Left renal cortex interstitium (tissue), 4 donors: Measurements from ENCODE around the gene WWC2. TPM values are rescaled to one million over a fixed set of nuclear protein-coding genes. Genes with fewer than 3 reads are reported as not detected.
"Not testable (repeated sequence)": the region's sequence is repeated elsewhere in the genome, so short reads cannot be mapped to it uniquely, and the experiment has no call there.

Source experiments
- DNase-seq, 4 donors: peaks; one replicate each; pipeline ENCODE4 v3.0.0-alpha.2; 2013; ENCODE audit warnings: low read depth in 4 of 4, low spot score in 2 of 4, missing footprints in 1 of 4
- polyA plus RNA-seq, 4 donors: library from polyadenylated mRNA; unstranded; fragments of 120-200 nt; gene quantifications; one replicate each; pipeline ENCODE4 v1.2.1, GENCODE V29; 2013; ENCODE audit not compliant: insufficient read length in 4 of 4

The WWC2 gene
- polyA plus RNA-seq, 4 donors: 47.3 to 68.7 (median 56.7) TPM

- DNase-seq: no peak
These were observed 660 bp downstream of the WWC2 start for GRCh38 chr4:183099537-183100297.

- no peak for DNase-seq
These were observed 1.2 kb downstream of the WWC2 start for GRCh38 chr4:183100298-183100599.

- no peak for DNase-seq
These were observed 1.8 kb downstream of the WWC2 start for GRCh38 chr4:183100827-183101226.

GRCh38 chr4:183101956-183102480 is 3.0 kb downstream of the WWC2 start:
- no peak for DNase-seq

GRCh38 chr4:183105092-183105491 is 6.0 kb downstream of the WWC2 start:
- no peak for DNase-seq

GRCh38 chr4:183106839-183107238 is 7.8 kb downstream of the WWC2 start:
- DNase-seq: no peak

GRCh38 chr4:183107891-183108459 is 8.9 kb downstream of the WWC2 start:
- no peak for DNase-seq

GRCh38 chr4:183110244-183110643 is 11.2 kb downstream of the WWC2 start:
- DNase-seq: no peak

GRCh38 chr4:183111452-183111885 is 12.4 kb downstream of the WWC2 start:
- DNase-seq: no peak

GRCh38 chr4:183118141-183118540 is 19.1 kb downstream of the WWC2 start:
- DNase-seq: no peak

GRCh38 chr4:183118585-183118984 is 19.5 kb downstream of the WWC2 start:
- DNase-seq: no peak

GRCh38 chr4:183121660-183122059 is 22.6 kb downstream of the WWC2 start:
- DNase-seq: not testable (repeated sequence)

- DNase-seq: no peak
These were observed 25.2 kb downstream of the WWC2 start for GRCh38 chr4:183124228-183124627.

- DNase-seq: no peak
These were observed 25.8 kb downstream of the WWC2 start for GRCh38 chr4:183124865-183125264.

- no peak for DNase-seq
These were observed 30.1 kb downstream of the WWC2 start for GRCh38 chr4:183129125-183129524.

- DNase-seq: no peak
These were observed 30.6 kb downstream of the WWC2 start for GRCh38 chr4:183129675-183130074.

- no peak for DNase-seq
These were observed 31.5 kb downstream of the WWC2 start for GRCh38 chr4:183130328-183131155.

GRCh38 chr4:183132081-183132480 is 33.0 kb downstream of the WWC2 start:
- DNase-seq: no peak

- DNase-seq: no peak
These were observed 33.8 kb downstream of the WWC2 start for GRCh38 chr4:183132865-183133264.

GRCh38 chr4:183136855-183137254 is 37.8 kb downstream of the WWC2 start:
- no peak for DNase-seq

- DNase-seq: no peak
These were observed 40.1 kb downstream of the WWC2 start for GRCh38 chr4:183139058-183139750.
